Fibroblast of mammary gland (primary cell): ENCODE measurements around the gene DNAH6.

Experiments used
- DNase-seq: peaks from one replicate; pipeline ENCODE4 v3.0.0-alpha.2; 2010; ENCODE audit warnings: low read depth
- H3K4me3 ChIP-seq: 2 replicates; pipeline ENCODE4 v1.5.1; 2011; ENCODE audit warnings: low read depth, mild to moderate bottlenecking, low read length, moderate library complexity; ENCODE audit not compliant: control insufficient read depth
- CTCF ChIP-seq: conservative IDR thresholded peaks from 2 replicates; pipeline ENCODE4 v1.5.1; 2011; ENCODE audit warnings: low read depth, low read length, inconsistent platforms; ENCODE audit not compliant: control insufficient read depth, insufficient read depth

Gene DNAH6

DNA sequence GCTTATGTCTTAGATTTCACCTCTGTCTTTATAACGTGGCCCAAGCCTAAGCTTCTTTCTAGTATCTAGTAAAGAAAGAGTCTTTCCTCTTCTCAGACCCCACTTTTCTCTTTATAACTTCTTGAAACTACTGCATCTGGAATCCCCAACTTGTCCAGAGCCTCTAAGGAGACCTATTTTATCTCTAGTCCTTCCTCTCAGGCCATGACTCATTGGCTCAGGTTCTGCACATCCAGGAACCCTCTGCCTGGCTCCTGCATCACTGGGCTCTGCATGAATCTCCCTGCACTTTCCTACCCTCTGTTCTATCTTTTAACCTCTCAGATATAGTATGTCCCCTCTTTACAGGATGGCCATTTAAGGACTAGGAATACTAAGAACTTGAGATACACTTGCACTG lies 124.7 kb downstream of the DNAH6 start:
- TF ChIP-seq CTCF, result no peak
- no peak for DNase-seq
- no peak overlapping the region for H3K4me3 ChIP-seq

DNA sequence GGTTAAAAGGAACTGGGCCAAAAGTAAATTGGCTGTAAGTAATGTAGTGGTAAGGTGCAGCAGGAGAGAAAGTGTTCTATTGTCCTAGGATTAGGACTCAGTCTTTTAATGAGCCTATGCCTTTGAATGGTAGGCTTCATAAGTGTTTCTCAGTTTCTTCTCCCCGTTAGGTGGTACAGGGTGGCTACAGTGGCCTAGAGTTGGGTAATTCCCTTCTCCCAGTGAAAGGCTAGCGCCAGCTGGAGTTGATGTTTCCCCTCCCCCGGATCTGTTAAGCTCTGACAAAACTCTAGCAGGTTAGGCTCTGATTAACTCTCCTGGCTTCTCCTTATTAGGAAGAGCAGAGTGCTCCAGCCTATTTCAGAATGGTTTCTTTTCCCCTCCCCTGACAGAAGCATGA lies 127.7 kb downstream of the DNAH6 start:
- H3K4me3 ChIP-seq, result no peak overlapping the region
- DNase-seq, result no peak
- TF ChIP-seq CTCF, result no peak

GRCh38 chr2:84646514-84646913 lies 130.2 kb downstream of the DNAH6 start:
- no peak overlapping the region for H3K4me3 ChIP-seq

GRCh38 chr2:84647267-84647666 lies 131.0 kb downstream of the DNAH6 start:
- TF ChIP-seq CTCF, result no peak
- no peak for DNase-seq
- H3K4me3 ChIP-seq, result no peak overlapping the region

More at GRCh38 chr2:84646514-84646913, 130.2 kb downstream of the DNAH6 start:
- DNase-seq, result no peak
- no peak for TF ChIP-seq CTCF

DNA sequence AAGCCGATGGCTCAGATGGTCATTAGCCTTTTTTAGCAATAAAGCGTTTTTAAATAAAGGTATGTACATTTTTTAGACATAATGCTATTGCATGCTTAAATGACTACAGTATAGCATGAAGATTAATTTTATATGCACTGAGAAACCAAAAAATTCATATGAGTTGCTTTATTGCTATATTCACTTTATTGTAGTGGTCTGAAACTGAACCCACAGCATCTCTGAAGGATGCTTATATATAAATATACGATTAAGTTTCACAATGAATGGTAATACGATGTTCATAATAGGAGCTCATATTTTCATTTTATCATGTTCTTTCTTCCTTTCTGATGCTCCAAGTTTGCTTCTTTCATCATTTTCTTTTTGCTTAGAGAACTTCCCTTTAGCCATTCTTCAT lies 132.8 kb downstream of the DNAH6 start:
- TF ChIP-seq CTCF, result no peak
- no peak for DNase-seq
- no peak overlapping the region for H3K4me3 ChIP-seq

- H3K4me3 ChIP-seq, result no peak overlapping the region
- no peak for DNase-seq
- TF ChIP-seq CTCF, result no peak
These were observed 133.3 kb downstream of the DNAH6 start for GRCh38 chr2:84649487-84650142.

DNA sequence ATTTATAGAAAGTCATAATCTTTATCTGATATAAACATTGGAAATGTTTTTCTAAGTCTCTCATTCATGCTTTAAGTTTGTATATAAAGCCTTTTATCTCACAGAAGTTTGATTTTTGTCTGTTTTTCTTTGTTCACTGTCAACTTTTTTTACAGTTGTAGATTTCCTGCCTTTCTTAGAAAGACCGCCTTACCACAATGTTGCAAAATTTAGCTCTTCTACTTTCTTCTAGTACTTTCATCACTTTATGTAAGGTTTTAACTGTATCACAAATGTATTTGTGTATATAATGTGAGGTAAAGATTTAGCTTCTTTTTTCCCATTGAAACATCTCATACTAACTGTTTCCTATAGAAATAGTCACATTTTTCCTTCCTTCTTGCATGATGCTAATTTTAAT lies 136.1 kb downstream of the DNAH6 start:
- no peak for TF ChIP-seq CTCF

More for the DNA sequence above, 136.1 kb downstream of the DNAH6 start:
- H3K4me3 ChIP-seq, result no peak overlapping the region
- DNase-seq, result no peak
